ENCODE measurements around the gene ERC2.

Gene ERC2

GRCh38 chr3:56290374-56290773 lies 177.9 kb downstream of the ERC2 start:
- H2AFZ ChIP-seq: no peak overlapping the region
- no peak overlapping the region for H3K27ac ChIP-seq
- no peaks in the 10 kb centered on the region for H3K27me3 ChIP-seq (ENCODE audit: control insufficient read depth, insufficient read depth, low read length)

DNA sequence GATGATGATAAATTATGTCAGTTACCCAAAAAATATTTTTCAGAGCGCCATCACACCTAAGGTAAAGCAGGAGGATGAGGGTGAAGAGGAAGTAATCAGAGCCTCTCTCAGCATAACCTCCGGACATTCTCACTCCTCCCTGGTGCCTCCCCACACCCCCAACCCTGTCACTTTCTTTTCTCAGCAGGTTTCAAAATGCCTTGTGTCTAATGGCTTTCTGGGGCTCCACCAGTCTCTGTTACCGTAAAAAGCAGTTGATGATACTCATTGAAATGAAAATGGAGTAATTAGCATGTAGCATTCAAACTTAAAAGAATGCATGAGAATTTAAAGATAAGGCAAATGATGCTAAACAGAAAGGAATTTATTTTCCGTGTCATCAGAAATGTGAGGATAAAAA lies 180.0 kb downstream of the ERC2 start:
- no peaks in the 10 kb centered on the region for H3K79me2 ChIP-seq
- no peaks in the 10 kb centered on the region for H3K9me3 ChIP-seq (ENCODE audit: control insufficient read depth, low read length)
- H2AFZ ChIP-seq: no peak overlapping the region
- TF ChIP-seq CTCF (IDR thresholded peaks at IDR 0.05): no peak
- no peaks in the 10 kb centered on the region for H3K27me3 ChIP-seq (ENCODE audit: control insufficient read depth, insufficient read depth, low read length)
- no peak overlapping the region for H3K27ac ChIP-seq
- no peak overlapping the region for H3K4me2 ChIP-seq (ENCODE audit: low read length)
- no peak overlapping the region for H3K9ac ChIP-seq
- peaks cover 6% of the 10 kb centered on the region for H3K4me1 ChIP-seq
- no peak overlapping the region for H3K4me3 ChIP-seq (ENCODE audit: low read depth, low read length)
- H3K36me3 ChIP-seq (ENCODE audit: control insufficient read depth, insufficient read depth, low read length): no peaks in the 10 kb centered on the region

More at GRCh38 chr3:56290374-56290773, 177.9 kb downstream of the ERC2 start:
- no peak for TF ChIP-seq CTCF (IDR thresholded peaks at IDR 0.05)
- Histone ChIP-seq H3K4me1 (peaks cover 3% of the 10 kb centered on the region), H3K4me3 (ENCODE audit: low read depth, low read length) (no peak overlapping the region), H3K4me2 (ENCODE audit: low read length) (no peak overlapping the region), H3K36me3 (ENCODE audit: control insufficient read depth, insufficient read depth, low read length) (no peaks in the 10 kb centered on the region), H3K9ac (no peak overlapping the region), H3K79me2 (no peaks in the 10 kb centered on the region), H3K9me3 (ENCODE audit: control insufficient read depth, low read length) (no peaks in the 10 kb centered on the region)

GRCh38 chr3:56282341-56282740 lies 185.9 kb downstream of the ERC2 start:
- Histone ChIP-seq H3K79me2 (no peaks in the 10 kb centered on the region), H3K4me3 (ENCODE audit: low read depth, low read length) (no peak overlapping the region), H3K4me1 (peaks cover 6% of the 10 kb centered on the region), H3K9me3 (ENCODE audit: control insufficient read depth, low read length) (no peaks in the 10 kb centered on the region), H3K36me3 (ENCODE audit: control insufficient read depth, insufficient read depth, low read length) (no peaks in the 10 kb centered on the region), H3K4me2 (ENCODE audit: low read length) (no peak overlapping the region), H2AFZ (no peak overlapping the region), H3K27ac (no peak overlapping the region), H3K9ac (no peak overlapping the region), H3K27me3 (ENCODE audit: control insufficient read depth, insufficient read depth, low read length) (no peaks in the 10 kb centered on the region)
- no peak for TF ChIP-seq CTCF (IDR thresholded peaks at IDR 0.05)

GRCh38 chr3:56277236-56277635 lies 191.0 kb downstream of the ERC2 start:
- H3K9ac ChIP-seq: no peak overlapping the region
- H3K4me2 ChIP-seq (ENCODE audit: low read length): no peak overlapping the region
- H3K36me3 ChIP-seq (ENCODE audit: control insufficient read depth, insufficient read depth, low read length): no peaks in the 10 kb centered on the region
- no peaks in the 10 kb centered on the region for H3K9me3 ChIP-seq (ENCODE audit: control insufficient read depth, low read length)
- H3K4me1 ChIP-seq: no peaks in the 10 kb centered on the region
- H2AFZ ChIP-seq: no peak overlapping the region
- no peaks in the 10 kb centered on the region for H3K27me3 ChIP-seq (ENCODE audit: control insufficient read depth, insufficient read depth, low read length)
- TF ChIP-seq CTCF (IDR thresholded peaks at IDR 0.05): no peak
- no peak overlapping the region for H3K27ac ChIP-seq
- no peaks in the 10 kb centered on the region for H3K79me2 ChIP-seq
- H3K4me3 ChIP-seq (ENCODE audit: low read depth, low read length): no peak overlapping the region

GRCh38 chr3:56275120-56275519 lies 193.1 kb downstream of the ERC2 start:
- no peak for TF ChIP-seq CTCF (IDR thresholded peaks at IDR 0.05)
- Histone ChIP-seq H3K9ac (no peak overlapping the region), H3K9me3 (ENCODE audit: control insufficient read depth, low read length) (no peaks in the 10 kb centered on the region), H3K27me3 (ENCODE audit: control insufficient read depth, insufficient read depth, low read length) (no peaks in the 10 kb centered on the region), H3K4me3 (ENCODE audit: low read depth, low read length) (no peak overlapping the region), H3K27ac (no peak overlapping the region), H3K4me1 (no peaks in the 10 kb centered on the region), H2AFZ (no peak overlapping the region), H3K36me3 (ENCODE audit: control insufficient read depth, insufficient read depth, low read length) (no peaks in the 10 kb centered on the region), H3K4me2 (ENCODE audit: low read length) (no peak overlapping the region), H3K79me2 (no peaks in the 10 kb centered on the region)
